ENCODE results near the gene FAHD2A.
"Not testable (repeated sequence)": the region's sequence is repeated elsewhere in the genome, so short reads cannot be mapped to it uniquely, and the experiment has no call there.

FAHD2A gene

DNA sequence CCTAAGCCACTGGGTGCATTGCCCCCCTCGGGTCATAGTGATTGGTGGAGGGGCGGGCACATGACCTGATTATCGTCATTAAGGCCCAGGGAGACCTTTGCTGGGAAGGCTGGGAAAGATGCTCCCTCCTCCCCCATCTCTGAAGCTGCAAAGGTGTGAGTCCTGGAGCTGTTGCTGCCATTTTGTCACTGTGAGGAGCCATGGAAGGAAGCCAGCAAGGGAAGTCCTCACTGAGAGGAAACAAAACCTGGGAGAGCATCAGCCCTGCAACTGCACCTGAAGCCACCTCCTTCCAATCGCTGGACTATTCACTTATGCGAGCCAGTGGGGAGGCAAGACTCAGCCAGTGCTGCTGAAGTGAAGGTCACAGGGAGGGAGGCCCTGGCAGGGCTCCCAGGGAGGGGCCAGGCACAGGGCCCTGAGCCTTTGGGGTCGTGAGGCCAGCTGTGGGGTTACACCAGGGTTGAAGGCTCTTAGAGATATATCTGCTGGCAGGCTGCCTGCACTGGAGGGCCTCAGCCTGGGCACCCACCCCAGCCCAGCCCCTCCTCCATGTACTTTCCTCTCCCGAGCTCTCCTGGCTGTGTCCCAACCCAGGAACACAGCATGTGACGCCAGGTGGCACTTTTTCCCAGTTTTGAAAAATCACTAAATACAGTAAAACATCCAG is 10.7 kb upstream of the FAHD2A start:
- no peak for DNase-seq

DNA sequence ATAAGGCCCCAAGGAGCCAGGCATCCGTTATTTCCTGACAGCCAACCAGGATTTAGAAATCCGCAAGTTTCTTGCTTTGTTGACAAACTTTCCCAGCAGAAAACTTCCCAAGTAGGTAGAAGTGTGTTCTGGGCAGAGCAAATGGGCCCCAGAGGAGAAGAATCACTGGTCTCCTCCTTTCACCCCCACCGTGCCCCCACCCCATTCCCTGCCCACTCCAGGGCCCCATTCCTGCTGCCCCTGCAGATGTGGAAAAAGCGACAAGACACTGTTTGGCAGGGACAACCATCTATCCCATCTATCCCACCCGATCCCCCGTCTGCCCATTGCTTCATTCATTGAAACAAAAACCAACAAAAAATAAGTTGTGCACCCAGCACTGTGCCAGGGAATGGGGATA is 10.2 kb upstream of the FAHD2A start:
- DNase-seq, result no peak

DNA sequence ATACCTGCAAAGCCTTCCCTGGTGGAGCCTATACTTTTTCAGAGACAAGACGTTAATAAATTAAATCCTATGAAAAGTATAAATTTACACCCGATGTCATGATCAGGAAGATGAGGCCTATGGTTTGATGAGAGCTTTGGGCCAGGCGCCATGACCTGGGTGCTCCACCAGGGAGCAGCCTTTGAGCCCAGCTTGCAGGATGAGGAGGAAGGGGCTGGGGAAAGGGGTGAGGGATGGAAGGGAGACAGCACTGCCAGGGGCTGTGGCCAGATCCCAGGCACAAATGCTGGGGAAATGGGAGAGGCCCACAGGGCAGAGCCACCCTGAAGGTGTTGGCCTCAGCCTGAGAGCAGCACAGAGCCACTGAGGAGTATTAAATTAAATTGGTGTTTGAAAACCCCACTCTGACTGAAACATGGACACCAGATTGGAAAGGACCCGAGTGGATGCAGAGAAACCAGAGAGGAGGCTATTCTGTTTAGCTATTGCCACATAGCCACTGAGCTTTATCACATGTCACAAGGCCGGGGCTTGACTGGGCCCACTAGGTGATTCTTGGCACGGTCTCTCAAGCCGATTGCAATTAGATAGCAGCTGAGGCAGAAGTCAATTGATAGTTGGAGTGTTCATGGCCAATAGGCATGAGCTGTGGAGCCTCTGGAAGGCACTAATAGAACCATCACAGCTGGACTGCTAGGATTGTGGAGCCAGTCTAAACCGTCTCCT is 9.6 kb upstream of the FAHD2A start:
- DNase-seq, result no peak

DNA sequence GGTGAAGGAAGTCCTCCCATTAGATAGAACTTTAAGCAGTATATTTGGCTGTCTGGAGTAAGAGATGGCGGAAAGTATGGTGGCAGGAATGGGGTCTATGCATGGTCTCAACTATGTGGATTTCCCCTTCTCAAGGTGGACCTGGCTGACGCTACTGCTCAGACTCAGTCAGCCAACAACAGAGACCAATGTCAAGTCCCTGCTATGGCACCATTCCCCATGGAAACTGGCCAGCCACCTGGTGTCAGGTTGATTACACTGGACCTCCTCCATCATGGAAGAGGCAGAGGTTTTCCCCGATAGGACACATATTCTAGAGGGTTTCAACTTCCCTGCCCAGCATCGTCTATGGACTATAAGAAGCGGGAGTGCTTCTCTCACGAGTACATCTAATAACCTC is 8.6 kb upstream of the FAHD2A start:
- DNase-seq, result no peak

DNA sequence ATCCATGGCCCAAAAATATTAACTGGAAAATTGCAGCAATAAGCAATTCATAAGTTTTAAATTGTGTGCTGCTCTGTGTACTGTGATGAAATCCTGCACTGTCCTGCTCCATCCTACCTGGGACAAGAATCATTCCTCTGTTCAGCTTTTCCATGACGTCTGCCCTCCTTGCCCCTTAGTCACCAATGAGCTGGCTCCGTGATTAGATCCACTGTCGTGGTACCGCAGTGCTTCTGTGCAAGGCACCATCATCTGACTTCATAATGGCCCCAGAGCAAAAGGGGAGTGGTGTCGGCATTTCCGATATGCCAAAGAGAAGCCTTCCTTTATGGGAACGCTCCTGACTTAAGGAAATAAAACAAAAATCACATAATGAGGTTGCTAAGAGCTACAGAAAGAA is 3.4 kb upstream of the FAHD2A start:
- DNase-seq, result no peak

DNA sequence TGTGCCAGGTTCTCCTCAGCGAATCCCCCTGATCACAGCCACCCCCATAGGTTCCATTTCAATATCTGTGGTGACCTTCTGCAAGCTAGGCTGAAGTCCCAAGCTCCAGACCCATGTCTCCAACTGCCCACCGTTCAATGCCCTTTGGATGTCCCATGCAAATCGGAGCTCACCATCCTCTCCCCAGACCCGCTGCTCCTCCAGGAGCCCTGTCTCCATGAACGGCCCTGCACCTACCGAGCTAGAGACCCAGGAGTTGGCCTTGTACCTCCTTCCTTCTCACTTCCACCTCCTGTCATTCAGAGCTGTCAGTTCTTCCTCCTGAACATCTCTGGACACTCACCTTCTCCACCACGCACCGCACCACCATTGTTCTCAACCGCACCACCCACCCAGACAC is 1.0 kb upstream of the FAHD2A start:
- DNase-seq, result no peak

DNA sequence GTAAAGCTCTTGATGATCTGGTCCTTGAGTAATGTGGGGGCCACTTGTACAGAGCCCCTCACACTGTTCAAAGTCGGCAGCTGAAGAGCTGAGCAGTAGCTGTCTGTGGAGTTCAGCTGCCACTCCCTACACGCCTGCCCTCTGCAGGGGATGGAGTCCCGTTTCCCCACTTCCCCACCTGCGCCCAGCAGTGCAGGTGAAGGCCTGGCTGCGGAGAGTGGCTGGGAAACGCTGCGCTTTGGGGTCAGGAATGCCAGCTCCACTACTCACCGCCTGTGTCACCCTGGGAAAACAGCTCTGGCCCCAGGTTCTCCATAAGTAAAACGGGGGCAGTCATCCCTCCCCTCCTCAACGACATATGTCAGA is 521 bp upstream of the FAHD2A start:
- not testable (repeated sequence) for DNase-seq

DNA sequence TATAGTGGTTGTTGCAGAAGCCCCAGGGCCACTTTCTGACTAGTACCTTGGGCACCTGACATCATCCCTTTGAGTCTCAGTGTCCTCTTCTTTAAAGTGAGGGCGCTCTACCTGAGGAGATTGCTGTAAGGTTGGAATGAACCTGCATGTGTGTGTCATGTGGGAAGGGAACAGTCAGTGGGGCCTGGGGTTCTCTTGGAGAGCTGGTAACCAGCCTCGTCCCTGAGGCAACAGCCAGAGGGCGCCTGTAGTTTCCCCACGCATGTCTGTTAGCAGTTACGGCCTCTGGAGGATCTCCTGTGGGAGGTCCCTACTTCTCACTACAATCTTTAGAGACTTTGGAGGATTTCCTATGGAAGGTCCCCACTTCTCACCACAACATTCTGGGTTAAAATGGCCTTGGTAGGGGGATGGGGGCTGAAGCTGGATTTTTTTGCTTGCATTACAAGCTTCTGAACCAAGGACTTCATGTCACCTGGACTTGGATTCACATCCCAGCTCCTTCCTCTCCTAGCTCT is 755 bp downstream of the FAHD2A start:
- peak; percentile 68 for DNase-seq

DNA sequence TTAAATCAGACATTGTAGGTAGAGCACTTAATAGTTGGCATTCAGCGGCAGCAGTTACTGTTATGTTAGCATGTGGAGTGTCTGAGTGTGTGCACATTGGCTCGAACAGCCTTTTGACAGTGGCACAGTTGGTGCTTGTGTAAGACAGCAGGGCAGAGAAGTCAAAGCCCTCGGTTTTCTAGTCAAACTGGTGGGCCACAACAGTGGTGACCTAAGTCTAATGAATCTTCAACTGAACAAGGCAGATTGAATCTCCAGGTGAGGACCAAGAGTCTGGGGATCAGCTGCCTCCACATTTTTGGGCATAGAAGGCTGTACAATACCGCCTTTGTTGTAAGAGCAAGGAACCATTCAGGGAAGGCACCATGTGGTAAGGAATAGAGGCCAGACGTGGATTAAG is 1.3 kb downstream of the FAHD2A start:
- not testable (repeated sequence) for DNase-seq

DNA sequence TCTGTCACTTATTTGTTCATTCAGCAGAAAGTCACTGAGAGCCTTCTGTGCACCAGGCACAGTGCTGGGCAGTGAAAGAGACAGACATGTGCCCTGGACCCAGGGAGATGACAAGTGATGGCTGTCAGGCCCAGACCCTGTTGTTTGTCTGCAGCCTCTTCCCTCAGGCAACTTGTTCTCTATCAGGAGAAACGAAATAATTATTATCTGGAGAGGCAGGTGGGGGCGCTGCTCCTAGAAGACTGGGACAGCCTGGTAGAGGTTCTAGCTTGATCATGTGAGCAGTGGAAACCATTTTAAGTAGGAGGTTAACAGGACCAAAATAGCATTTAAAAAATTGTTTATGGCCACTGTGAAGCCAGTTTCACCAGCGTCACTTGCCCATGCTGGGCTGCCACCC is 2.2 kb downstream of the FAHD2A start:
- peak; percentile 18 for DNase-seq

GRCh38 chr2:95411239-95411638 is 8.7 kb downstream of the FAHD2A start:
- DNase-seq, result not testable (repeated sequence)

- peak; percentile 65 for DNase-seq
Measured at GRCh38 chr2:95414015-95414594, 11.6 kb downstream of the FAHD2A start.

GRCh38 chr2:95415138-95415537 is 12.6 kb downstream of the FAHD2A start:
- DNase-seq, result not testable (repeated sequence)

GRCh38 chr2:95415561-95415960 is 13.1 kb downstream of the FAHD2A start:
- not testable (repeated sequence) for DNase-seq

GRCh38 chr2:95427196-95427867 is 24.8 kb downstream of the FAHD2A start:
- not testable (repeated sequence) for DNase-seq

- DNase-seq, result not testable (repeated sequence)
Measured at GRCh38 chr2:95429748-95430467, 27.4 kb downstream of the FAHD2A start.

DNA sequence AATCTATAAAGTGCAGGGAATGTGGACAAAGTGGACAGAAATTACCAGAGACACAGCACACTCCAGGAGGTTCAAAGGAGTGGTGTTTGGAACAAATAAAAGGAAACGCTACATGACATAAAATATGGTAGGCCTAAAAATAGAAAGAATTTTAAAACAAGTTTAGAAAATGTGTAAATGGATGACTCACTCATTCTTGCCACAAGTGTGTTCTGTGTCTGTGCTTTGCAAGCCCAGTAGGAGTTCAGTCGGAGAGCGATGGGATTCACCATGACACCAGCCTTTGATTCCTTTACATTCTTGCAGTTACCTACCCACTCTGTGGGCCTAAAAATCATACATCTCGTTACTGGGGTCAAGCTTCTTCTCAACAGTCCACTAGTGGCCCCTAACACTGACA is 30.9 kb downstream of the FAHD2A start:
- DNase-seq, result not testable (repeated sequence)

DNA sequence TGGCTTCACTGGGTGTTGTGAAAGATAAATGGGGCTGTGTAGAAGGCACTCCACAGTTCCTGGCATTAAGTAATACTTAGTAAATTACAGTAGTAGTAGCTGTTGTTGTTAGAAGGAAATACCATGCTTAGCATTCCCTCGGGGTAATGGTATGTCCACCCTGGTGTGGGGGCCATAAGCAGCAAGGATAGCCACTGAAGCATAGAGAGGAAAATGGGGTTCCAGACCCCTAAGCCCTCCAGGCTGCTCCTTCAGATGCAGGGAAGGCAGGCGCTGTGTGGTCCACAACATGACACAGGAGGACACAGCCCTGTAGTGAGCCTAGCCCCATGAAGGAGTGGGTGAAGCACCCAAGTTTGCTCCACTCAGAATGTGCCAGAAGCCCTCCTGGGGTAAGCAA is 31.5 kb downstream of the FAHD2A start:
- not testable (repeated sequence) for DNase-seq

DNA sequence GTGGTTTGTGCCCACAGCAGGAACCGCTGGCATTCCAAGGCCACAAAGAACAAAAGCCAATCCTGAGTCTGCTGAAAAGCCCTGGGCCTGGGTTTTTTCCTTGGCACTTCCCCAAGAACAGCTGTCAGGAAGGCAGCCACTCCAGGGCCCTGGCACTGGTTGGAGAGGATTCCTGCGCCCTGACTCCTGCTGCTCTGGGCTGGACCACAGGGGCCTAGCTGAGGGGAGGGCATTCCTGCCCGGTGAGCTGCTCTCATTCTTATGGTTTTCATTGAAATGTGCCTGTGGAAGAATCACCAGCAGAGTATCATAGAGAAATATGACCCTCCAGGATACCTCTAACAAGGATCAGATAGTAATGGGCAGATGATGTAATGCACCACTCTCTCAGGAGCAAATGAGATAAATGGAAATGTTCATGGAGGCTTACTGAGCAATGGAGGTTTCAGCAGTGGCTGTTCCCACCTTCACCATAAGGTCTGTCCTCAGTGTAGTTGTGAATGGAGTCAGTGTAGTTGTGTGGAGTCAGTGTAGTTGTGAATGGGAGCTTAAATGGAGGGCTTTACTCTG is 32.1 kb downstream of the FAHD2A start:
- DNase-seq, result not testable (repeated sequence)

GRCh38 chr2:95435162-95435871 is 32.8 kb downstream of the FAHD2A start:
- DNase-seq, result not testable (repeated sequence)

DNA sequence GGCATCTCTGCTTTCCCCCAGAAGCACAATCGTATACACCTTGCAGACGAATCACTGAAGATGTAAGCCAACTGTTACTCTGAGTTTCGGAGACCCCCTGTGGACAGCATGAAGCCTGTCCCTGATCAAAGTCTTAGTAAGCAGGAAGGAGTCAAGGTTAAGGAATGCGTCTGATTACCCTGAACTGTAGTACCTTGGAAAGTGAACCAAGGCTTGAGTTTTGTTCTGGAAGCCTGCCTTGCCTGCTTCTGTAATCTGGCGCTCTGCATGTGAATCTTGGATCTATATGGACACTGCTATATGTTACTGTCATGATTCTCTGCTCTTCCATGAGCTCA is 33.3 kb downstream of the FAHD2A start:
- DNase-seq, result not testable (repeated sequence)

Measured in hematopoietic multipotent progenitor cell treated with erythropoietin and hydrocortisone succinate and interleukin-3 and kit ligand, for 8 days (in vitro differentiated cells).